GM19351 (cell line): ENCODE measurements around the gene KRTAP2-2.
"Not testable (repeated sequence)": the region's sequence is repeated elsewhere in the genome, so short reads cannot be mapped to it uniquely, and the experiment has no call there.

Experiments
- ATAC-seq: cut with Tn5 transposase; IDR thresholded peaks from one replicate; pipeline ENCODE4 v1.9.1; 2021; ENCODE audit warnings: mild to moderate bottlenecking, moderate library complexity; ENCODE audit not compliant: unreplicated experiment

KRTAP2-2 gene

GRCh38 chr17:41055130-41055529 is at the start of gene KRTAP2-2:
KRTAP2-2 (minus strand) TSS chr17:41055230; CDS start chr17:41055211, 19 bp downstream.
- ATAC-seq: not testable (repeated sequence)

GRCh38 chr17:41104386-41105038 is 49.5 kb upstream of the KRTAP2-2 start:
- ATAC-seq: not testable (repeated sequence)

- no peak for ATAC-seq
Measured at GRCh38 chr17:41103896-41104295, 48.9 kb upstream of the KRTAP2-2 start.

DNA sequence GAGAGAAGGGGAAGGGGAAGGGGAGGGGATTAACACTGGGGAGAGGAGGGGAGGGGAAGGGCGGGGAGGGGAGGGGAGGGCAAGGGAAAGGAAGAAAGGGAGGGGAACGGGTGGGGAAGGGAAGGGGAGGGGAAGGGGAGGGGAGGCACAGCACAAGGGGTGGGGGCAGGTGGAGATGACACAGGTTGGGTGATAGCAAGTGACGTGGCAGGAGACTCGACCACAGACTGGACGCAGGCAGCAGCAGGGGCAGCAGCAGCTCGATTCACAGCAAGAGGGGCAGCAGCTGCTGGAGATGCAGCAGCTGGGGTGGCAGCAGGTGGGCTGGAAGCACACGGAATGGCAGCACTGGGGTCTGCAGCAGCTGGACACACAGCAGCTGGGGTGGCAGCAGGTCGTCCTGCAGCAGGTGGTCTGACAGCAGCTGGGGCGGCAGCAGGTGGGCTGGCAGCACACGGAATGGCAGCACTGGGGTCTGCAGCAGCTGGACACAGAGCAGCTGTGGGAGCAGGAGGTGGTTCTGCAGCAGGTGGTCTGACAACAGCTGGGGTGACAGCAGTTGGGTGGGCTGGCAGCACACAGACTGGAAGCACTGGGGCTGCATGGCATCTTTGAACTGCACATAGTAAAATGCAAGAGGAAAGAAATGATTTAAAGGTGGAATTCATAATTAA is 46.7 kb upstream of the KRTAP2-2 start, which contains the start of gene KRTAP4-16:
Gene KRTAP4-16 (minus strand): TSS at position 624 of the 674 bp plus-strand sequence. CDS start 0 bp downstream, at position 624.
- ATAC-seq: no peak

GRCh38 chr17:41099682-41100480 is 44.9 kb upstream of the KRTAP2-2 start:
- ATAC-seq: not testable (repeated sequence)

GRCh38 chr17:41098481-41098880 is 43.5 kb upstream of the KRTAP2-2 start:
- no peak for ATAC-seq

DNA sequence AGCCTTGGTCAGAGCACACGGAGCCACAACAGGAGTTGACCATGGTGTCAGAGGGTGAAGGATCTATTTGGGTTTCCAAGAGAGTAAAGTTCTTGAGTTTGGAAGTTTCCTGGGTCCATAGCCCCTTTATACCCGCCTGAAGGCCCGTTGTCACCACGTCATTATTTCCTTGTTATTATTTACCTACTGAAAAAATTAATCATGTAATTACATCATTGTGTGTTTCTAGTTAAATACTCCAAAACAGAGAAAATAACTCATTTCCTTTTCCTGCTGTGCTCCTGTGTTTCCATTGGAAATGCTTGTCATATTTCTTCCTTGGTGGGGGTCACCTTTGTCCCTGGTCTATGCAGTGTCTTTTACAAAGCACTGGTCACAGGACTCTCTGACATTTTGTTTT is 43.0 kb upstream of the KRTAP2-2 start, which contains the start of gene KRTAP4-8:
Gene KRTAP4-8 (minus strand): TSS at position 101 of the 400 bp plus-strand sequence. CDS start 58 bp downstream, at position 43.
- no peak for ATAC-seq

GRCh38 chr17:41096055-41096454 is 41.0 kb upstream of the KRTAP2-2 start:
- ATAC-seq: no peak

DNA sequence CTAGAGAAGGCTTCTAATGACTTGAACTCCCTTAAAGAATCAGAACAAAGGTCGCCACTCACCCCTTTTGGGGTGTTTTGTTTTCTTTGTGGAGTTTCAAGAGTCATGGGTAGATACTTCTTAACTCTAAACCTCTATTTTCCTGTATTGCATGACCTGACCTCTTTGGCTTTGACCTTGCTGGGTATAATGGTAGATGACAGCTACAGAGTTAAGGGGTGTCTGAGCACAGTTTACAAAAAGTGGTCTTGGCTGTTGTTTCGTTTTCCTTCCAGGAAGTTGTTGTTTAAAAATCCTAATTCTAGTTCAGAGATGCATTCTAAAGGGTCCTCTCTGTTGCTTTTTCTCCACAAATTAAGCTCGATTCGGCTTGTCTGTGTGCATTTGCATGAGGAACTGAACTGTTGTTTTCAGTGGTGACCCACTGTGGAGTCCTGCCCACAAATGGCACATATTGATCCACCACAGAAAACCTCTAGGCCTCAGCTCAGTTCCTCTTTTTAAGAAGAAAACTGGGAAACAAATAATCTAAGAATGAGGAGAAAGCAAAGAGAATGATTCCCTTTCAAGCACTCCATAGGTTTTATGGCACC is 33.8 kb upstream of the KRTAP2-2 start:
- ATAC-seq: not testable (repeated sequence)

DNA sequence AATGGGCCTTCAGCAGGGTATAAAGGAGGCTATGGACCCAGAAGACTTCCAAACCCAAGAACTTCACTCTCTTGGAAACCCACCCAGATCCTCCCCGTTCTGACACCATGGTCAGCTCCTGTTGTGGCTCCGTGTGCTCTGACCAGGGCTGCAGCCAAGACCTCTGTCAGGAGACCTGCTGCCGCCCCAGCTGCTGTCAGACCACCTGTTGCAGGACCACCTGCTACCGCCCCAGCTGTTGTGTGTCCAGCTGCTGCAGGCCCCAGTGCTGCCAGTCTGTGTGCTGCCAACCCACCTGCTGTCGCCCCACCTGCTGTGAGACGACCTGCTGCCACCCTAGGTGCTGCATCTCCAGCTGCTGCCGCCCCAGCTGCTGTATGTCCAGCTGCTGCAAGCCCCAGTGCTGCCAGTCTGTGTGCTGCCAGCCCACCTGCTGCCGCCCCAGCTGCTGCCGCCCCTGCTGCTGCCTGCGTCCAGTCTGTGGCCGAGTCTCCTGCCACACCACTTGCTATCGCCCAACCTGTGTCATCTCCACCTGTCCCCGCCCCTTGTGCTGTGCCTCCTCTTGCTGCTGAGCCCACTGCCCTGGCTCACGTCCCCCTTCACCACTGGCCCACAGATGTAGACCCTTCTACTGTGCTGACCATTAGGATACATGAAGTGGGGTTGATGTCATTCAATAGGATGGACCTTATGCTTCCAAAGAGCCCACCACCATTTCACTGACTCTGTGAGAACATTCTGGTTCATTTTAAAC is 29.2 kb upstream of the KRTAP2-2 start, which contains the start of gene KRTAP4-7:
Gene KRTAP4-7 (plus strand): TSS at position 51 of the 757 bp plus-strand sequence. CDS start 57 bp downstream, at position 108.
- not testable (repeated sequence) for ATAC-seq

DNA sequence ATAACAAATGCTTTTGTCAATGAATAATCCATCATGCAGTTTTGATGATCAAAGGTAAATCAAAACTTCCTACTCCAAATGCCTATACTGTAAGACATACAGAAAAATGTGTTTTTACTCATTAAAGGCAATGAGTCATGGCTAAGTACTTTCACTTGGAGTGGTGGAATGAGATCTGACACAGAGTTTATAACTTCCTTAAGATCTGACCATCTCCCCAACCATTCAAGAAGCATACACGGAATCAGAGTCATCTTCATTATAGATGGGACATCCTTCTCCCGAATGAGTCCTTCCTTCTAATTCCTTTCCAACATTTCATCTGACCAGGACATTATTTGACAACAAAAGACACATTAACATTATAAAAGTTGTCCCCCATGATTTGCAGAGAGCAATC is 28.4 kb upstream of the KRTAP2-2 start:
- not testable (repeated sequence) for ATAC-seq

DNA sequence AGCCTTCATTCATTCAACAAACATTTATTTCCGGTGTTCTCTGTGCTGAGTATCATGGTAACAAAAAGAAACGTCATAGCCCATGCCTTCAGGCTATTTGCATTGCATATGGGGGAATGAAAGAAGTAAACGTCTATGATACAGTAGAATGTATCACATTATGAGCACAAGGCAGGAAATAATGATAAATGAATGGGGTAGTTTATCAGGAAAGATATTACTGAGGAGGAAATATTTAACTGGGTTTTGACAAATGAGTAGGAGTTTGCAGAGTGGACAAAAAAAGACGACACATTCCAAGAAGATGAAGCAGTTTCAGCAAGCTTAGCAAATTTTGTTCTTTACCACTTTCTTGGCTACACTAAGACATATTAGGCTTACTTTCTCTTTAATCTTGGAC is 27.6 kb upstream of the KRTAP2-2 start:
- no peak for ATAC-seq

- no peak for ATAC-seq
Measured at GRCh38 chr17:41076788-41077187, 21.8 kb upstream of the KRTAP2-2 start.

DNA sequence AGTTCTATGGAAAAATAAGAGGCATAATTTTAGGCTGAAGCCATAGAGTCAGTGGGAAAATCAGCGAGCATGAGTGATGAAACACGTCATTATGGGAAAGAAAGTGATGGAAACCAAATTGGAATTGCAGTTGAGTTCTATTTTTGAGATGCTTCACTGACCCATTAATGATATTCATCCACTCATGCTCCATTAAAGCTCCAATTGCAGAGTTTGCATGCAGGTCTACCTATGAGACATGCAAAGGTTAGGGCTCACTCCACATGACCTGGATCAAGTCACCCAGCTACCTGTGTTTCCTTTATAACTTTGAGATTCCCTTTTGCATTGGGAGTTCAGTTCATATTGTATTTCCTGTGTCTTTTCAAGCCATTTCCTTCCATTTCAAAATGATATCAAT is 18.6 kb upstream of the KRTAP2-2 start:
- no peak for ATAC-seq

DNA sequence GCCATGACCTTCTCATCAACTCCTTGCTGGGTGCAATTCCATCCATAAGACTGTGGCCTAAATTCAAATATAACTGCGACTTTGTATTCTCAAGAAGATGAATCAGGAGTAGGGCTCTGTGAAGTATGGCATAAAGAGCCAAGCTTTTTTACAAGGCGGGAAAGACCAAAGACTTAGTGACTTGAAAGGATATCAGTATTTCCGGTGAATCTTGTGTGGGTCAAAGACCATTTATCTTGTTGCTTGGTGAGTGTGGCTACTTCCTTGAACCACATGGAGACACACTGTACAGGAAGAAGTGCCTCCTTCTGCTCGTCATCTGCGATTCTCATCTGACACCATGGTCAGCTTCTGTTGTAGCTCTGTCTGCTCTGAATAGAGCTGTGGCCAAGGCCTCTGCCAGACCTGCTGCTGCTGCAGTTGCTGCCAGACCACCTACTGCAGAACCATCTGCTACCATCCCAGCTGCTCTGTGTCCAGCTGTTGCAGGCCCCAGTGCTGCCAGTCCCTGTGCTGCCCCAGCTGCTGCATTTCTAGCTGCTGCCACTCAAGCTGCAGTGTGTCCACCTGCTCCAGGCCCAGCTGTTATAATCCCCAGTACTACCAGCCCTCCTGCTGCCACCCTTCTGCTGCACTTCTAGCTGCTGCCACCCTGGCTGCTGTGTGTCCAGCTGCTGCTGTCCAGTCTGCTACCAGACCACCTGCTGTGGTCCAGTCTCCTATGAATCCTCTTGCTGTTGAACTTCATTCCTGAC is 16.8 kb upstream of the KRTAP2-2 start:
- ATAC-seq: no peak

GRCh38 chr17:41069031-41069430 is 14.0 kb upstream of the KRTAP2-2 start:
- ATAC-seq: no peak

DNA sequence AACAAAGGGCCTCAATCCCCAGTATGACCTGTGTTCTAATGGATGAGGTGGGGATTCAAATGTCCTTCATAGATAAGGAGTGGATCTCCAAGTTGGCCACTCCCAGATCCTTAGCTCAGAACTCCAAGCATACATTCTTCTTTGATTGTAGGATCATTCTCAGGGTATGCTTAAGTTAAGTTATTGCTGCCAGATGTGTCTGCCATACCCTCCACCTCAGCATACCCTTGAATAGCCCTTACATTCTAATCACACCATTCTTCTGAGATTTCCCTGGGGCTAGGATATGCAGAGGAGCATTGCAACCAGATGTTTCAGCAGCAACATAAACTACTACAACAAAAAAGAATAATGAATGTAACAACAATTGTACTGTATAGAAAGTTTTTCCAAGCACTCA is 12.3 kb upstream of the KRTAP2-2 start:
- ATAC-seq: no peak

GRCh38 chr17:41065829-41066624 is 11.0 kb upstream of the KRTAP2-2 start, which contains the start of gene KRTAP2-4:
KRTAP2-4 (minus strand) TSS chr17:41065879; CDS start chr17:41065845, 34 bp downstream.
- ATAC-seq: no peak
